ENCODE data around the gene GAB4. TPM values are rescaled to one million over a fixed set of nuclear protein-coding genes. Genes with fewer than 3 reads are reported as not detected.

The GAB4 gene
- total and polyA plus RNA-seq, 10 of the 15 experiments (the other 5 are each of a cell fraction or from before 2014, with no cell fraction given) = not detected

- TF ChIP-seq RFX5 (IDR thresholded peaks at IDR 0.05; ENCODE audit: low read depth, low read length) (no peak), JUNB (IDR thresholded peaks at IDR 0.05) (no peak), ASH2L (IDR thresholded peaks at IDR 0.05; ENCODE audit: borderline replicate concordance, low read depth) (no peak), STAT1 (conservative IDR thresholded peaks at IDR 0.05) (no peak)
- TF ChIP-seq, protein P1, sequence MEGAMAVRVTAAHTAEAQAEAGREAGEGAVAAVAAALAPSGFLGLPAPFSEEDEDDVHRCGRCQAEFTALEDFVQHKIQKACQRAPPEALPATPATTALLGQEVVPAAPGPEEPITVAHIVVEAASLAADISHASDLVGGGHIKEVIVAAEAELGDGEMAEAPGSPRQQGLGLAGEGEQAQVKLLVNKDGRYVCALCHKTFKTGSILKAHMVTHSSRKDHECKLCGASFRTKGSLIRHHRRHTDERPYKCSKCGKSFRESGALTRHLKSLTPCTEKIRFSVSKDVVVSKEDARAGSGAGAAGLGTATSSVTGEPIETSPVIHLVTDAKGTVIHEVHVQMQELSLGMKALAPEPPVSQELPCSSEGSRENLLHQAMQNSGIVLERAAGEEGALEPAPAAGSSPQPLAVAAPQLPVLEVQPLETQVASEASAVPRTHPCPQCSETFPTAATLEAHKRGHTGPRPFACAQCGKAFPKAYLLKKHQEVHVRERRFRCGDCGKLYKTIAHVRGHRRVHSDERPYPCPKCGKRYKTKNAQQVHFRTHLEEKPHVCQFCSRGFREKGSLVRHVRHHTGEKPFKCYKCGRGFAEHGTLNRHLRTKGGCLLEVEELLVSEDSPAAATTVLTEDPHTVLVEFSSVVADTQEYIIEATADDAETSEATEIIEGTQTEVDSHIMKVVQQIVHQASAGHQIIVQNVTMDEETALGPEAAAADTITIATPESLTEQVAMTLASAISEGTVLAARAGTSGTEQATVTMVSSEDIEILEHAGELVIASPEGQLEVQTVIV (IDR thresholded peaks at IDR 0.05; ENCODE audit: borderline replicate concordance, partially characterized antibody) = no peak
These were observed 50.2 kb downstream of the GAB4 start (continued) for GRCh38 chr22:16957781-16958180.

GRCh38 chr22:16956290-16956689 lies 51.7 kb downstream of the GAB4 start:
- FAIRE-seq (no peak), ATAC-seq (no peak), DNase-seq (ENCODE audit: low read depth, low spot score) (no peak)
- RAD21 ChIA-PET (ENCODE audit: unreplicated experiment) = no interaction called here
- intact Hi-C loops (cut with micrococcal nuclease; ENCODE audit: unreplicated experiment) = no loop called here
- Histone ChIP-seq H2AFZ (ENCODE audit: control insufficient read depth, low read depth, low read length) (no peak overlapping the region), H3K9ac (ENCODE audit: control insufficient read depth, insufficient read depth, low read length) (no peak overlapping the region), H3K4me3 (no peak overlapping the region), H4K20me1 (ENCODE audit: control insufficient read depth, insufficient read depth) (no peaks in the 10 kb centered on the region), H3K4me1 (ENCODE audit: control insufficient read depth, insufficient read depth, low read length) (no peaks in the 10 kb centered on the region), H3K4me2 (ENCODE audit: control insufficient read depth, insufficient read depth) (no peak overlapping the region), H3K9me3 (replicated peaks; ENCODE audit: control insufficient read depth, insufficient read depth, low read length) (no peaks in the 10 kb centered on the region), H3K27ac (ENCODE audit: control insufficient read depth, insufficient read depth) (no peak overlapping the region), H3K27me3 (replicated peaks in 1 of 2; ENCODE audit: control insufficient read depth in 2 of 2, insufficient read depth in 2 of 2, low read length in 1 of 2) (no peaks in the 10 kb centered on the region), H3K79me2 (ENCODE audit: control insufficient read depth, insufficient read depth, low read length) (no peaks in the 10 kb centered on the region), H3K36me3 (ENCODE audit: control insufficient read depth in 2 of 2, insufficient read depth in 2 of 2, low read length in 1 of 2) (no peaks in the 10 kb centered on the region)
- BruUV-seq (replicated peaks) = no TSS peak
- WGBS (ENCODE audit: insufficient coverage, insufficient replicate concordance, low lambda C conversion rate, missing lambda C conversion rate) = 10% methylated on average over 6 of the region's 6 CpGs
- in situ Hi-C loops (cut with MboI) = no loop called here
- TF ChIP-seq NR2C2 (IDR thresholded peaks at IDR 0.05; ENCODE audit: borderline replicate concordance, control insufficient read depth, insufficient read length, low read depth) (no peak), BRCA1 (IDR thresholded peaks at IDR 0.05; ENCODE audit: low read depth, low read length) (no peak), CREM (IDR thresholded peaks at IDR 0.05; ENCODE audit: low read depth) (no peak), USF2 (IDR thresholded peaks at IDR 0.05; ENCODE audit: borderline replicate concordance, low read depth, low read length) (no peak)
- CTCF ChIA-PET = interaction anchor here (0.8 kb wide), 1 partner anchor 101 kb away, joined by 3 read pairs; no protein-coding TSS in a partner anchor
- POLR2A ChIA-PET = no interaction called here
- SMC1A ChIA-PET (ENCODE audit: uncharacterized antibody, unreplicated experiment) = no interaction called here
